Measurements from ENCODE around the gene PDE9A.

- no peak for TF ChIP-seq TEAD4 (CRISPR knock-in tag; IDR thresholded peaks at IDR 0.05)
- TF ChIP-seq CTCF (IDR thresholded peaks at IDR 0.05) = no peak
- TF ChIP-seq E2F1 (CRISPR knock-in tag; IDR thresholded peaks at IDR 0.05) = no peak
- TF ChIP-seq ZSCAN18 (CRISPR knock-in tag; IDR thresholded peaks at IDR 0.05) = no peak
- no peak for TF ChIP-seq USF2 (CRISPR knock-in tag; IDR thresholded peaks at IDR 0.05)
- no peak for TF ChIP-seq CBFB (CRISPR knock-in tag; IDR thresholded peaks at IDR 0.05; ENCODE audit: low read depth)
- no peak for TF ChIP-seq ESRRA (CRISPR knock-in tag; IDR thresholded peaks at IDR 0.05; ENCODE audit: borderline replicate concordance)
- no peak for TF ChIP-seq JUN (CRISPR knock-in tag; IDR thresholded peaks at IDR 0.05)
These were observed 12.8 kb downstream of the PDE9A start for GRCh38 chr21:42666023-42666747.

Data from WTC11 (cell line).